Duodenal mucosa (tissue), 2 donors: ENCODE results near the gene TRIM29.

Experiments used
- H3K27ac ChIP-seq: one replicate; pipeline ENCODE4 v1.7.0; 2013; ENCODE audit warnings: low read depth, low read length
- H3K27me3 ChIP-seq, 2 donors: one replicate each; pipeline ENCODE4 v1.7.0; 2013; ENCODE audit warnings: low read length in 2 of 2, control low read depth in 1 of 2; ENCODE audit not compliant: insufficient read depth in 2 of 2, control insufficient read depth in 1 of 2
- H3K36me3 ChIP-seq, 2 donors: one replicate each; pipeline ENCODE4 v1.7.0; 2013; ENCODE audit warnings: low read length in 2 of 2, control low read depth in 1 of 2; ENCODE audit not compliant: insufficient read depth in 2 of 2, control insufficient read depth in 1 of 2
- H3K4me1 ChIP-seq, 2 donors: one replicate each; pipeline ENCODE4 v1.7.0; 2013; ENCODE audit warnings: low read length in 2 of 2, control low read depth in 1 of 2; ENCODE audit not compliant: insufficient read depth in 2 of 2, control insufficient read depth in 1 of 2
- H3K4me3 ChIP-seq, 2 donors: one replicate each; pipeline ENCODE4 v1.7.0; 2013; ENCODE audit warnings: low read length in 2 of 2, low read depth in 1 of 2
- H3K9ac ChIP-seq, 2 donors: one replicate each; pipeline ENCODE4 v1.7.0; 2013; ENCODE audit warnings: low read length in 2 of 2, low read depth in 1 of 2
- H3K9me3 ChIP-seq, 2 donors: one replicate each; pipeline ENCODE4 v1.7.0; 2013; ENCODE audit warnings: low read length in 2 of 2, control low read depth in 1 of 2; ENCODE audit not compliant: control insufficient read depth in 1 of 2

Gene TRIM29

DNA sequence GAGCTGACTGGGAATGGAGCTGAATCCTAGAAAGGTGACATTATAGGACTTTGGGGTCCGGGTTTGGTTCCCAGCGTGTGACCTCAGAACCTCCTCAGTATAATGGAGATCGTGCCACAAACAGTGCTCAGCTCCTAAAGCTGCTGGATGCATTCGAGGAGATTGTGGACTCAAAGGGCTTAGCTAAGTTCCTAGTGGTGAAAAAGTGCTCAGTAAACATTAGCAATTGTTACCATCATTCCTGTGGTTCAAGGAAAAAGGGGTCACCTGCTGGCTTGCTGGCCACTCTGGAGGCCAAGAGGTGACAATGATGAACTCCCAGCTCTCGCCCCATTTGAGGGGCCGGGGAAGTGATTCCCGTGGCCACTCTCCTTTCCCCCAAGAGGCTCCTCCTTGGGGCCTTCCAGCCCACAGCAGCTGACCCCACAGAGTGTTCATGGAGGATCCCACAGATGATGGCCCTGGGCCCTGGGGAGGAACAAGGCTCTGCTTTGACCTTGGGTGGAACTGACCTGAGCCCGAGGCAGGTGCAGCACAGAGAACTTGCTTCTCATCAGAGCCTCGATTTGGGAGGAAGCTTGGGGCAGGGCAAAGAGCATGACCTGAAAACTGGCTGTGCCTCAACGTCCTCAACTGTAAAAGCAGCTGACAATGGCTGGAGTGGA is 40.1 kb downstream of the TRIM29 start:
- H3K9me3 ChIP-seq, result no peaks in the 10 kb centered on the region
- H3K9ac ChIP-seq, result no peak overlapping the region
- H3K27me3 ChIP-seq, result peaks cover 0 to 4% of the 10 kb centered on the region in 2 donors
- no peaks in the 10 kb centered on the region for H3K36me3 ChIP-seq
- no peaks in the 10 kb centered on the region for H3K4me1 ChIP-seq
- no peak overlapping the region for H3K27ac ChIP-seq
- no peak overlapping the region for H3K4me3 ChIP-seq

DNA sequence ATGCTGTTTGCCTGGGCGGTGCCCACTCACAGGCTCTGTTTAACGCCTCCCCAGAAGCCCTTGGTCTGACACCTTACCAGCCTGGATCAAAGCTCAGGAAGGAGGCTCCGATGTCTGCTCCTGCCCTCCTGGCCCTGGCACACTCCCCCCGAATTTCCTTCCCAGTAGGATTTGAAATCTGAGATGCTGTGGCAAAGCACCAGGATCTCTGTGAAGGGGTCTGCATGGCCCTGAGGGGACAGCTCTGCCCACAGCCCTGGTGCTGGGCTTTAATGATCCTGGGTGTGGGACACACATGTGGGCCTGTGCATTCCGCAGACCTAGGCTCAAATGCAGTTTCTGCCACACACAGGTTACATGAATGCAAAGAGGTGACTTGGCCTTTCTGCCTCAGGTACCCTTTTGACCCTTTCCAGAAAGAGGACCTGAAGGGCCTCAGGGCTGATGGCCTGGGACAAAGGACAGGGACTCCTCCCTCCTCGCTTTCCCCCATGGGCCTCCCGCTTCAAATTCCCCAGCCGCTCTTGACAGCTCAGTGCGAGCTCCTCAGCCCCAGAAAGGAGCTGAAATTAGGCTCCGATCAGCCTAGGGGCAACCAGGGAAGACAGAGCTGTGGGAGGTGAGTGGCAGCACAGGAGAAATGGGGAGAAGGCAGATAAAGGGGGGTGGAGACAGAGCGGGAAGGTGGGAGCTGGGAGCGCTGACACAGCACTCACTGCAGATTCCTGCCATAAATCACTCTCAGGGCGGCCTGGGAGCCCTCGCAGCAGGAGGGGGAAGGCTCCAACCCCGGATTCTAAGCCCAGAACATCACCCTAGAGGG is 41.3 kb downstream of the TRIM29 start:
- H3K4me1 ChIP-seq, result no peaks in the 10 kb centered on the region

DNA sequence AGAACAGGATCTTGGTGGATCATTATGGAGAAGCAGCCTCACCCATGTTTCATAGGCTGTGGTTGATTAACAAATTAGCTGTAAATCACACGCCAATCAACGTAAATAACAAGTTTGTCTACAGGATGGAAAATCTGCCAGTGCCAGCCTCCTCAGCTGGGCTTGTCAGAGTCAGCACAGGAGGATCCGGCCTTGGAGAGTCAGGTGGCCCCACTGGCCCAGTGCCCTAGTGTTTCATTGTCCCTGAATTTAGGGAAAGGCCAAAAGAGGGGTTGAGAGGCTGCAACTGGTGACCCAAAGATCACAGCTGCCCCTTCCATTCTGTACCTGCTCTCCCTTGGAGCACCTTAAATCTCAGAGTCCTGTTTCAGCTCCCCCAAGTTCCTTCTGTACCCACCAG is 42.4 kb downstream of the TRIM29 start:
- H3K4me1 ChIP-seq, result no peaks in the 10 kb centered on the region
- peaks cover 0 to 4% of the 10 kb centered on the region in 2 donors for H3K27me3 ChIP-seq
- no peaks in the 10 kb centered on the region for H3K9me3 ChIP-seq
- no peak overlapping the region for H3K27ac ChIP-seq
- no peaks in the 10 kb centered on the region for H3K36me3 ChIP-seq
- H3K4me3 ChIP-seq, result no peak overlapping the region
- no peak overlapping the region for H3K9ac ChIP-seq

More for the DNA sequence above, 41.3 kb downstream of the TRIM29 start:
- Histone ChIP-seq H3K9ac (no peak overlapping the region), H3K27ac (no peak overlapping the region), H3K27me3 (peaks cover 0 to 4% of the 10 kb centered on the region in 2 donors), H3K36me3 (no peaks in the 10 kb centered on the region), H3K9me3 (no peaks in the 10 kb centered on the region), H3K4me3 (no peak overlapping the region)

DNA sequence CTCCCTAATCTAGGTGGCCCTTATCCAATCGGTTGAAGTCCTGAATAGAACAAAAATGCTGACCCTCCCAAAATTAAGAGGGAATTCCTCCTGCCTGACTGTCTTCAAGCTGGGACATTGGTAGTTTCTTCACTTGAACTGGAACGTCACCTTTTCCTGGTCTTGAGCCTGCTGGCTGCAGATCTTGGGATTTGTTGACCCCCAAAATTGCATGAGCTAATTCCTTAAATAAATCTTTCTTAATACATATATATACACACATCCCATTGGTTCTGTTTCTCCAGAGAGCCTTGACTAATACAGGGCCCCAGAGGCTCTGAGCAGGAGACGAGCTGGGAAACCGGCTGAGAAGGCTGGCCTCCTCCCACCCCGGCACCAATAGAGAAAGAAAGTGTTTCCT is 46.2 kb downstream of the TRIM29 start:
- Histone ChIP-seq H3K27ac (no peak overlapping the region), H3K9me3 (no peaks in the 10 kb centered on the region), H3K4me3 (no peak overlapping the region), H3K9ac (no peak overlapping the region), H3K36me3 (no peaks in the 10 kb centered on the region), H3K4me1 (no peaks in the 10 kb centered on the region), H3K27me3 (peaks cover 0 to 1% of the 10 kb centered on the region in 2 donors)

DNA sequence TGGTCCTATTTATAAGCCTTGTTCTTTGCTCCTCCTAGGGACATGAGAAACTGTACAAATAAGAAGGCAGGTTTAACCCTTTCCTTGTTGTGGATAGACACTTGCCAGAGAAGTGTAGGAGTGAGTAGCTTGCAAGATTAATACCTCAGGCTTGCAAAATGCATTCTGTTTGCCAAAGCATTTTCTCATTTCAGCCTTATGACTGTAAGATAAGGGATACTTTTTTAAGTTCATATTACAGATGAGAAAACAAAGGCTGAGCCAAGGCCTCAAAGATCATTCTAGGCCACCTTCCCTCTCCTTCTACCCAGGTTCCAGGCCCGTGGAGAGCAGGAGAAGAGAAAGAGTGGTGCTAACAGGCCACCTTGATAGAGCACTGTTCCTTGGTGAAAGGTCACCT is 46.8 kb downstream of the TRIM29 start:
- Histone ChIP-seq H3K4me3 (no peak overlapping the region), H3K27me3 (no peaks in the 10 kb centered on the region), H3K9ac (no peak overlapping the region), H3K36me3 (no peaks in the 10 kb centered on the region), H3K9me3 (no peaks in the 10 kb centered on the region), H3K4me1 (no peaks in the 10 kb centered on the region), H3K27ac (no peak overlapping the region)

DNA sequence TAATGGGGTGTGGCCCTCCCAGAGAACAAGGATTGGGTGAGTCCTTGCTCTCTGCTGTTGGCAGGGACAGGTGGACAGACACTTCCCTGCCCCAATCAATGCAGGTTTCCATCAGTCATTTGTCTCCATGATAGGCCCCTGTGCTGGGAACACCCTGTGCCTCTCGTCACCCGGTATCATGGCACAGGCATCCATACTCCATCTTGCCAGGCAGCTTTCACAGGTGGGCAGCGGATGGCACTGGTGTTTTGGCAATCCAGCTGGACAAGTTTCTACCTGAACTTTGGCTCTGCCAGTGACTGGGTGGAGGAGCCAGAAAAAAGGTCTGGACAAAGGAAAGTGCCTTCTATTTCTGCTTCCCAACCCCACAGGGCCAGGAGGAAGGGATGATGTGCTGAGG is 47.5 kb downstream of the TRIM29 start:
- Histone ChIP-seq H3K27me3 (no peaks in the 10 kb centered on the region), H3K9me3 (no peaks in the 10 kb centered on the region), H3K36me3 (no peaks in the 10 kb centered on the region), H3K4me1 (no peaks in the 10 kb centered on the region), H3K9ac (no peak overlapping the region), H3K4me3 (no peak overlapping the region), H3K27ac (no peak overlapping the region)

DNA sequence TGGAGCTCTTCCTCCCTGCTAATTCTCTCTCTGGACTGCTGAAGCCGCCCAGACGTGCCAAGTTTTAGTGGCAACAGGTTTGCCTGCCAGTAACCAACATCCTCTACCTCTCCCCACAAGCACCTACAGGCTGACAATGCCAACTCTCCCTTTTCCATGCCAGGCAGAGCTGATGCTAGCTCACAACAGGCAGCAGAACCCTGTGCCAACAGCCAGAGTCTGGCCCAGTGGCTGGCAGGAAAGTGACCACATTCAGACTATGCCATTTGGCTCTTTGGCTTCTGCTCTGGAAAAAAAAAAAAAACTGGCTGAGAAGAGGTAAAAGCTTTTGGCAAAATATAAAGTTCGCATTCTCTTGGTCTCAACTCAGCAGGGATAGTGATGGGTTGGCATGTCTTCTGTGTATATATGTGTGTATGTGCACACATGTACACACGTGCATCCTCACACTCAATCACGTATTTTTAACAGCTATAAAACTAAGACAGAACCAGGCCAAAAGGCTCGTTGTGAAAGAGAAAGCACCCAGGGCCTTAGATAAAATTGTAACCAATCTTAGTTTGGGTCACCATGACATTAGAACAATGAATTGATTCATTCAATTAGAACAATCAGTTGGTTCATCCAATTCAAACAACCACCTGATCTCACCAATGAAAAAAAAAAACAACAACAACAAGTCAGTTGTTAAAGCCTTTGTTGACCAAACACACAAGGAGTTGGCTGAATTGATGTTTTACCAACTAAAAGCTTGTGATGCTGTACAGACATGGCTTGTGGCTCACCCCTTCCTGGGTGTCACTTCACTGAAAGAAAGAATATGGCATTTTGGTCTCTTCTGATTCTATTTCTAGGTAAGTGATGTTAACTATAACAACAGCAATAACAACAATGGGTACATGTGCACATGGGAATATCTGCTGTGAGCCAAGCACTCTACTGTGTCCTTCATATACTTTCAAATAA is 48.6 kb downstream of the TRIM29 start:
- Histone ChIP-seq H3K9ac (no peak overlapping the region), H3K36me3 (no peaks in the 10 kb centered on the region), H3K9me3 (no peaks in the 10 kb centered on the region), H3K4me1 (no peaks in the 10 kb centered on the region), H3K4me3 (no peak overlapping the region), H3K27me3 (no peaks in the 10 kb centered on the region), H3K27ac (no peak overlapping the region)

DNA sequence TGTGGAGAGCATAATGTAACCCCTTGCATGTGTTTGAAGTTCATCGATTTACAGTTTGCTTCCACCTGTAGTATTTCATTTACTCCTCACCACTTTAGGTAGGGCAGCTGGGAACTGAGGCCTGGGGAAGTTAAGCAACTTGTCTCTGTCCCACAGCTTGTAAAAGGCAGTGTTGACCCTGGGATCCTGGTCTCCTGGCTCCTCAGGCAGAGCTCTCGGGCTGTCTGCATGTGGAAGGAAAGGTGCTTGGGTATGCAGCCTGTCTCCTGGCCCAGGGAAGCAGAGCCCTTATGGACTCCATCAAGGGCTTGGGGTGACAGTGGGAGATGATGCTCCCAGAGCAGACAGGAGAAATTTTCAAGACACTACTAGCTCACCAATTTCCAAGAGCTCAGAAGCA is 49.9 kb downstream of the TRIM29 start:
- Histone ChIP-seq H3K27ac (no peak overlapping the region), H3K36me3 (no peaks in the 10 kb centered on the region), H3K27me3 (no peaks in the 10 kb centered on the region), H3K4me3 (no peak overlapping the region), H3K4me1 (no peaks in the 10 kb centered on the region), H3K9me3 (no peaks in the 10 kb centered on the region), H3K9ac (no peak overlapping the region)

DNA sequence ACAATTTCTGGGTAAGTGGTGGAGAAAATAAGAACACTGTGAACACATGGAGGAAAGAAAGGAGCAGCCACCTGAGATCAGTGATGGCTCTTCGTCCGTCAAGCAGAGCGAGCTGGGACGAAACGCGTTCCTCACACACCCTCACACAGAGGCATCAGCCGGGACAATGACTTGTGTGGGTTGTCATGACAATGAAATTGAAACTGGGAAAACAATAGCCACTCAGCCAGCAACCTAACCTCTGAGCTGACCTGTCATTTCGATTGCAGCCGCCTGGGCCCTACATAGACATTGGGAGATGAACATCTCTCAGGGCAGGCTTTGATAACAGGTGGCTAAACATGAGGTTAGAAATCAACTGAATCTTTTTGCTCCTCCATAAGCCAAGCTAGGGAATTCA is 51.3 kb downstream of the TRIM29 start:
- H3K27me3 ChIP-seq, result no peaks in the 10 kb centered on the region
- no peak overlapping the region for H3K9ac ChIP-seq
- H3K36me3 ChIP-seq, result no peaks in the 10 kb centered on the region
- peaks cover 0 to 5% of the 10 kb centered on the region in 2 donors for H3K9me3 ChIP-seq
- H3K27ac ChIP-seq, result no peak overlapping the region
- no peak overlapping the region for H3K4me3 ChIP-seq
- no peaks in the 10 kb centered on the region for H3K4me1 ChIP-seq
